OCI-LY7 (cell line): ENCODE results near the gene RAD51B. TPM values are rescaled to one million over a fixed set of nuclear protein-coding genes. Genes with fewer than 3 reads are reported as not detected.

Source experiments
- BruUV-seq: library from RNA; stranded (reverse); fragments of 400-500 nt; replicated peaks from 2 replicates; lab custom pipeline; 2021; lab: Mats Ljungman, UMichigan
- CTCF ChIA-PET: fragments of 300-600 bp; sonication (Branson Sonifier 250); formaldehyde crosslinking; loops from one replicate; lab custom pipeline; 2022; ENCODE audit warnings: antibody characterized with exemption; ENCODE audit not compliant: unreplicated experiment; lab: Charles Lee
- POLR2A ChIA-PET: fragments of 300-600 bp; sonication (Branson Sonifier 250); formaldehyde crosslinking; loops from one replicate; lab custom pipeline; 2022; ENCODE audit warnings: antibody characterized with exemption; lab: Charles Lee
- DNase-seq: peaks from one replicate; pipeline ENCODE4 v3.0.0-alpha.2; 2015; ENCODE audit warnings: low spot score
- H2AFZ ChIP-seq: fragments of 200-600 bp; sonication (generic), shearing (Covaris generic); 2 replicates; pipeline ENCODE4 v1.6.1; 2014; ENCODE audit warnings: mild to moderate bottlenecking, antibody characterized with exemption, low read length, moderate library complexity
- H3K27ac ChIP-seq: fragments of 200-600 bp; sonication (generic); 2 replicates; pipeline ENCODE4 v1.5.1; 2014; ENCODE audit warnings: mixed run types, low read depth, mild to moderate bottlenecking, moderate library complexity, low read length, inconsistent platforms; ENCODE audit not compliant: poor library complexity, severe bottlenecking
- H3K36me3 ChIP-seq: fragments of 200-600 bp; sonication (generic); 2 replicates; pipeline ENCODE4 v1.6.1; 2014; ENCODE audit warnings: mild to moderate bottlenecking, antibody characterized with exemption, low read length, moderate library complexity, mixed read lengths; ENCODE audit not compliant: insufficient read depth
- H3K4me1 ChIP-seq: fragments of 200-600 bp; sonication (generic); 2 replicates; pipeline ENCODE4 v1.5.1; 2014; ENCODE audit warnings: mild to moderate bottlenecking, low read length; ENCODE audit not compliant: insufficient read depth, poor library complexity, severe bottlenecking
- H3K4me2 ChIP-seq: fragments of 200-600 bp; sonication (generic); 2 replicates; pipeline ENCODE4 v1.6.1; 2014; ENCODE audit warnings: mild to moderate bottlenecking, low read length
- H3K4me3 ChIP-seq: fragments of 200-600 bp; sonication (generic); 2 replicates; pipeline ENCODE4 v1.5.1; 2014; ENCODE audit warnings: mild to moderate bottlenecking, low read depth, low read length; ENCODE audit not compliant: poor library complexity, severe bottlenecking
- H3K79me2 ChIP-seq: fragments of 200-600 bp; sonication (generic); 2 replicates; pipeline ENCODE4 v1.6.1; 2016; ENCODE audit warnings: low read depth, mild to moderate bottlenecking, low read length, moderate library complexity, mixed read lengths; ENCODE audit not compliant: insufficient read depth
- H3K9me2 ChIP-seq: fragments of 200-600 bp; sonication (generic); 2 replicates; pipeline ENCODE4 v1.6.1; 2016; ENCODE audit warnings: mild to moderate bottlenecking, low read length, mixed read lengths; ENCODE audit not compliant: insufficient read depth
- H3K9me3 ChIP-seq: fragments of 200-600 bp; sonication (generic); 2 replicates; pipeline ENCODE4 v1.6.1; 2014; ENCODE audit warnings: mild to moderate bottlenecking, mixed run types, low read length, mixed read lengths
- H4K20me1 ChIP-seq: fragments of 200-600 bp; sonication (generic); 2 replicates; pipeline ENCODE4 v1.6.1; 2014; ENCODE audit warnings: mild to moderate bottlenecking, antibody characterized with exemption, low read length, moderate library complexity, mixed read lengths; ENCODE audit not compliant: insufficient read depth
- EZH2phosphoT487 ChIP-seq: fragments of 200-600 bp; sonication (generic); IDR thresholded peaks from 2 replicates; pipeline ENCODE4 v1.6.1; 2018; ENCODE audit warnings: low read depth, borderline replicate concordance, mild to moderate bottlenecking, mixed run types, antibody characterized with exemption, low read length, moderate library complexity, mixed read lengths
- intact Hi-C: fragments of 100-400 bp; cut with micrococcal nuclease; formaldehyde crosslinking; loops from one replicate; pipeline ENCODE4 v1.10.0; 2022; ENCODE audit not compliant: unreplicated experiment
- total RNA-seq, 2 experiments: library from RNA; depleted of rRNA in 1 of 2; stranded (reverse); fragments of >200 nt in 1 of 2; shearing (Covaris generic) in 1 of 2; gene quantifications; 2 replicates each; pipeline ENCODE4 v1.2.3, GENCODE V29; 2014 to 2022
- TF ChIP-seq, protein P1 (sequence below): fragments of 200-600 bp; sonication (generic); conservative IDR thresholded peaks from 2 replicates; pipeline ENCODE4 v1.5.1; 2014; ENCODE audit warnings: mild to moderate bottlenecking, antibody characterized with exemption, low read length, moderate library complexity, mixed read lengths

Gene RAD51B
- total RNA-seq, 2 experiments from 2014 or later, result 41.4 to 89.9 TPM

DNA sequence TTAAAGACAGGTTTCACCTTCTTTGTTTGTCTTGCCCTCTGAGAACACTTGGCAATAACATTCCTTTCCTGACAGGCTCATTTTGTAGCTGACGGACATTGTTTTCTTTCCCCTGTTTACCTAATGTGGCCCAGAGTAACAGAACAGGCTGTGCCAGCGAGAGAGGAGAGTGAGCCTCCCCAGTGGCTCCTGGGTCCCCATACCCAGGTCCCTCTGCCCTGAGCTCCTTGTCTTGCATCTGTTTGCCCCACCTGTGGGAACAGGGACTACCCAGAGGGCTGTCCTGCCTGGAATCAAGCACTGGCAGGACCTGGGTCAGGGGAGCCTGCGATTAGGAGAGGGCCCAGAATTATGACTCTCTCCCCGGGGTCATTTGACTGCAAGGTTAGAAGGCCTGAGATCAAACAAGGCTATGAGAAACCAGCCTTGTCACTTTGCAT, 750.4 kb downstream of the RAD51B start:
- no peak overlapping the region for H3K4me2 ChIP-seq
- BruUV-seq, result no TSS peak
- POLR2A ChIA-PET, result interaction anchor here (0.6 kb wide), 1 partner anchor 276 kb away, joined by 4 read pairs; no protein-coding TSS in a partner anchor

DNA sequence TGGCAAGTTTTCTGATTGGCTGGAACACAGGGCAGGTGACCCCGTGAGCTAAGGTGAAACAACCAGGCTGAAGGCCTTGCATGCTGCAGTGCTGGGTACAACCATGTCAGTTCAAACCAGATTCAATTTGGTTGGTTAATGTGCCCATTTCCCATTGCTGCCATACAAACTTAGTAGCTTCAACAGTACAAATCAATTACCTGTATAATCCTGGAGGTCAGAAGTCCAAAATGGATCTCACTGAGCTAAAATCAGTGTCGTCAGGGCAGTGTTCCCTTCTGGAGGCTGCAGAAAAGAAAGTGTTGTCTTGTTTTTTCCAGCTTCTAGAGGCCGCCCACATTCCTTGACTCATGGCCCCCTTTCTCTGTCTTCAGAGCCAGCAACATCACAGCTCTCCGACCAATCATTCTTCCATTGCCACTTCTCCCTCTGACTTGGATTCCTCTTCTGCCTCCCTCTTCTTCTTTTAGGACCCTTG, 751.6 kb downstream of the RAD51B start:
- no peak overlapping the region for H3K4me2 ChIP-seq
- no TSS peak for BruUV-seq
- no peaks in the 10 kb centered on the region for H3K79me2 ChIP-seq
- H3K27ac ChIP-seq, result no peak overlapping the region
- TF ChIP-seq EZH2phosphoT487, result no peak
- TF ChIP-seq, protein P1, sequence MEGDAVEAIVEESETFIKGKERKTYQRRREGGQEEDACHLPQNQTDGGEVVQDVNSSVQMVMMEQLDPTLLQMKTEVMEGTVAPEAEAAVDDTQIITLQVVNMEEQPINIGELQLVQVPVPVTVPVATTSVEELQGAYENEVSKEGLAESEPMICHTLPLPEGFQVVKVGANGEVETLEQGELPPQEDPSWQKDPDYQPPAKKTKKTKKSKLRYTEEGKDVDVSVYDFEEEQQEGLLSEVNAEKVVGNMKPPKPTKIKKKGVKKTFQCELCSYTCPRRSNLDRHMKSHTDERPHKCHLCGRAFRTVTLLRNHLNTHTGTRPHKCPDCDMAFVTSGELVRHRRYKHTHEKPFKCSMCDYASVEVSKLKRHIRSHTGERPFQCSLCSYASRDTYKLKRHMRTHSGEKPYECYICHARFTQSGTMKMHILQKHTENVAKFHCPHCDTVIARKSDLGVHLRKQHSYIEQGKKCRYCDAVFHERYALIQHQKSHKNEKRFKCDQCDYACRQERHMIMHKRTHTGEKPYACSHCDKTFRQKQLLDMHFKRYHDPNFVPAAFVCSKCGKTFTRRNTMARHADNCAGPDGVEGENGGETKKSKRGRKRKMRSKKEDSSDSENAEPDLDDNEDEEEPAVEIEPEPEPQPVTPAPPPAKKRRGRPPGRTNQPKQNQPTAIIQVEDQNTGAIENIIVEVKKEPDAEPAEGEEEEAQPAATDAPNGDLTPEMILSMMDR, result no peak
- no peak for DNase-seq
- H3K36me3 ChIP-seq, result no peaks in the 10 kb centered on the region
- H2AFZ ChIP-seq, result no peak overlapping the region
- H3K4me3 ChIP-seq, result no peak overlapping the region
- no peaks in the 10 kb centered on the region for H3K9me2 ChIP-seq
- ChIA-PET CTCF (no interaction called here), POLR2A (interaction anchor here (0.6 to 1.8 kb wide), 2 partner anchors 32 to 66 kb away, joined by 3 to 6 read pairs; no protein-coding TSS in a partner anchor)
- H3K4me1 ChIP-seq, result no peaks in the 10 kb centered on the region
- H3K9me3 ChIP-seq, result no peaks in the 10 kb centered on the region
- no peaks in the 10 kb centered on the region for H4K20me1 ChIP-seq
- intact Hi-C loops, result no loop called here

More for the DNA sequence above, 750.4 kb downstream of the RAD51B start:
- H3K4me1 ChIP-seq, result no peaks in the 10 kb centered on the region
- no peaks in the 10 kb centered on the region for H3K9me2 ChIP-seq
- no peak overlapping the region for H3K27ac ChIP-seq
- H4K20me1 ChIP-seq, result no peaks in the 10 kb centered on the region
- H3K4me3 ChIP-seq, result no peak overlapping the region
- no peak overlapping the region for H2AFZ ChIP-seq
- no peaks in the 10 kb centered on the region for H3K9me3 ChIP-seq
- intact Hi-C loops, result no loop called here
- CTCF ChIA-PET, result no interaction called here
- no peak for DNase-seq
- H3K36me3 ChIP-seq, result no peaks in the 10 kb centered on the region
- H3K79me2 ChIP-seq, result no peaks in the 10 kb centered on the region
- no peak for TF ChIP-seq EZH2phosphoT487
- TF ChIP-seq, protein P1, result no peak

DNA sequence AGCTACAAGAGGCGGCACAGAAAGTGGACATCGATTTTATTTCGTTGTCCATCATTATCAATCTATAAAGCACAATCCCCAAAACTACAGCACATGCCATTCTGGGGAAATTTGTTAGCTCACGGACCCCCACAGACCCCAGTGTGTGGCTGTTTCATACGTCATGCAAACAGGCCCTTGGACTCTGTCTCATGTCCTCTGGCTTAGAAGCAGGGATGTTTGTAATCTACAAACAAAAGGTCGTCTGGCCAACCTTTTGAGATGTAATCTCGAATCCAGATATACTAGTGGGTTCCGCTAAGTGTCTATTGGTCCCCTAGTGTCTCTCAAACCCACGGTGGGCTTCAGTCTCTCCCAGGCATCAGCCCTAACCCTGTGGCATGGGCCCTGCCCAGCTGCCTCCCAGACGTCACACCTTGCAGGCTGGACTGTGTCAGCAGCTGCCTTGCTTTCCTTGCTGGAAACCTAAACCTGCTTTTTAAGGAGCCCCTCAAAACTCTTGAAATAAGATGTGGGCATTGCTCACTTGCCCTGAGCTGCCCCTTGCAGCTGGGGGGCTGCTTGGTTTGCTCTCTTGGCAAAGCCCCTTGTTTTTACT, 752.4 kb downstream of the RAD51B start:
- CTCF ChIA-PET, result no interaction called here
- POLR2A ChIA-PET, result interaction anchor here (0.7 to 1.8 kb wide), 2 partner anchors 33 to 39 kb away, joined by 3 to 6 read pairs; no protein-coding TSS in a partner anchor
- BruUV-seq, result no TSS peak

More for the DNA sequence above, 752.4 kb downstream of the RAD51B start:
- TF ChIP-seq, protein P1, result no peak
- TF ChIP-seq EZH2phosphoT487, result no peak
- Histone ChIP-seq H4K20me1 (no peaks in the 10 kb centered on the region), H3K4me1 (no peaks in the 10 kb centered on the region), H3K9me3 (no peaks in the 10 kb centered on the region), H3K4me3 (no peak overlapping the region), H3K9me2 (no peaks in the 10 kb centered on the region), H3K4me2 (no peak overlapping the region), H3K27ac (no peak overlapping the region), H2AFZ (no peak overlapping the region), H3K36me3 (no peaks in the 10 kb centered on the region), H3K79me2 (no peaks in the 10 kb centered on the region)
- DNase-seq, result no peak
- intact Hi-C loops, result no loop called here
